HG03045 (cell line): ENCODE results near the gene MAML3.
"Not testable (repeated sequence)": the region's sequence is repeated elsewhere in the genome, so short reads cannot be mapped to it uniquely, and the experiment has no call there.

Experiments
- ATAC-seq: cut with Tn5 transposase; IDR thresholded peaks from one replicate; pipeline ENCODE4 v1.9.1; 2021; ENCODE audit warnings: mild to moderate bottlenecking, moderate library complexity; ENCODE audit not compliant: unreplicated experiment

The MAML3 gene

GRCh38 chr4:139711461-139711860 is 442.5 kb downstream of the MAML3 start:
- ATAC-seq = no peak

GRCh38 chr4:139710073-139710472 is 443.9 kb downstream of the MAML3 start:
- no peak for ATAC-seq

GRCh38 chr4:139709660-139710059 is 444.3 kb downstream of the MAML3 start:
- ATAC-seq = no peak

GRCh38 chr4:139704915-139705485 is 449.0 kb downstream of the MAML3 start:
- no peak for ATAC-seq

DNA sequence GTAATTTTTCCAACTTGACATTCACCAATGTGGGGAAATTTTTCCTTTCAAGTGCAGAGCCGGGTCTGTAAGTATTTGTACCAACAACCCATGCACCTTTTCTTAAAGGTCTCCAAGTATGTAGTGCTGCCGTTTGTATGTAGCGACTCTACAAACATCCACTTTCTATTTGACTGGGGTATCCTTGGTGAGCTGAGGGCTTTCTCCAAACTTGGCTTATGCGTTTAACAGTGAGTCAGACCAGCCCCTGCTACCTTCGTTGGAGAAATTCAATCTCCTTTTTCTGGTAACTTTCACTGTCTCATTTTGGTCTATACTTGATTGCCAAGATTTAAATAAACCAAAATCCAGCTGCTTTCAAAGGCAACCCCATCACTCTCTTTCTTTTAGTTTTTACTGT is 453.4 kb downstream of the MAML3 start:
- ATAC-seq = no peak

- ATAC-seq = not testable (repeated sequence)
Observed at GRCh38 chr4:139698167-139698925, 455.6 kb downstream of the MAML3 start.

DNA sequence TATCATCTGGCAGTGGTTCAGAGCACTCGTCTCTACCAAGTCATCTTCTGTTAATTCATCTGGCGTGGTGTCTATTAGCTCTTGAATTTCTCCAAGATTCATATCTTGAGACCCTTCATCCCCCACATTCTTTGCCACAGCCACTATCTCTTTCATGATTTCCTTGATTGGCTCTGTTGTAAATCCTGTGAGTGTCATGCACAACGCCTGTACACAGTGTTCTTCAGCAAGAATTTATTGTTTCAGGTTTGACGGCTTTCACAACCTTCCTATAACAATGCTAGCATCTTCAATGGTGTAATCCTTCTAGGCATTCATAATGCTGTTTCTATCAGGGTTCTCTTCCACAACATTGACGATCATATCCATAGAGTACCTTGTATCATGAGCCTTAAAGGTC is 457.5 kb downstream of the MAML3 start:
- ATAC-seq = no peak

DNA sequence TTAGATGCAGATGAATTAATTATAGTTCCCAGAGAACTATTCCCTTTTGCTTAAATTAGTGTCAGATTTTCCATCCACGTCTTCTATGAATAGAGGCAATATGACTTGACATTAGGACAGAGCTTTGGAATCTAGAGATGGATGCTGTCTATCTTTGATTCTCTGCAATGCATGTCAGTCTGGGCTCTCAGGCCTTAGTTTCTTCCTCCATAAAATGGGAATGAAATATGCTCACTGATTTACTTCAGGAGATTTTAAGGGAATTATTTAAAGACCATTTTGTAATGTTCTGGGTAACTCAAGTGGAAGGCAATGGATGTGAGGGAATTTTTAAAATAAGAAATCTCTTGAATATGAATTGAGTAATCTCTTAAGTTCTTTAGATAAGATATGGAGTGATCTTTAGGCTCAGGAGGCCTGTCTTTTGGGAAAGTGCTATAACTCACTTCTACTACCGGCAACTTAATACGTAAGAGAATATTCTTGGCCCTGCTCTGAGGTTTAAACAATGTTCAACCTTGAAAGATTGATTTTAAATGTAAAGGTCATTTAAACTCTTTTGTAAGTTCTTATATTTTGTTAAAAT is 459.4 kb downstream of the MAML3 start:
- no peak for ATAC-seq

- ATAC-seq = no peak
Observed at GRCh38 chr4:139692309-139693012, 461.5 kb downstream of the MAML3 start.

DNA sequence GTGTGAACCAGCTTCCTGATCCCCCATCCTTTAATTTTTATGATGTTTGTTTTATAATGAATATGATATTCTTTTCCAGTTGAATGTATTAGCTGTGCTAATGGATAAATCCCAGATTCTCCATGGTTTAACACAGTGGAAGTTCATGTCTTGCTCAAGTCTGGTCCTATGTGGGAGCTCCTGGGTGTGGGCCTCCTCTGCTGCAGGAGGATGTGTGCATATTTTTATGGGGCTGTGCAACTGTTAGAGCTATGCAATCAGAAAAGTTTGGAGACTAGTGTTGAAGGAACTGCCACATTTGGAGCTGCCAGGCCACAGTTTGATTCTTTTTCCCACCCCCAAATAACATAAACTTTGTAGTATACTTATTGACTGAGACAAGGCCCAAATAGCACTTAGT is 463.6 kb downstream of the MAML3 start:
- no peak for ATAC-seq

DNA sequence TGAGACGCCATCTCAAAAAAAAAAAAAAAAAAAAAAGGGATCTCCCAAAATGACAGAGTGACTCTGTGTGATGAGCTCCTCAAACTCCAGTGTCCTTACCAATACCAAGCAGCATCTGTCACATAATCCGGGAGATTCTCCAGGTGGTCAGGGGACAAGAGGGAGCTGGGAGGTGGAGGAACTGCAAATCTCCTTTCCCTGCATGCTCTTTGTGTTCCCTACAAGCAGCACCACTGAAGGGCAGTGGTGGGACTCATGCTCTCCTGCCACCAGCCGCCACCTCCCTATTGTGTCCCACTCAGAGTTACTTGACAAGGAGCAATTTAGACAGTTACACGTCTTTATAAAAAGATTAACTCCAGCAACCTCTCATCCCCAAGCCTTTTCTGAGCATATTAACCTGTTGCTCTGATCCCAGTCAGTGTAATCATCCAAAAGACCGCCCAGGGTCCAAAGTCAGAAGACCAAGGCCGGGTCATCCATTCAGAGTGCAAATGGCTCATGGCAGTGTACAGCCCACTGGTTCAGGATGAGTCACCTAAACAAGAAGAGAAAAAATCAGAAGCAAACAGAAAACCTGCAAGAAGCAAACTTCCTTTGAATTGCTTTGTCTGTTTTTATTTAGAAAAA is 464.8 kb downstream of the MAML3 start:
- no peak for ATAC-seq

DNA sequence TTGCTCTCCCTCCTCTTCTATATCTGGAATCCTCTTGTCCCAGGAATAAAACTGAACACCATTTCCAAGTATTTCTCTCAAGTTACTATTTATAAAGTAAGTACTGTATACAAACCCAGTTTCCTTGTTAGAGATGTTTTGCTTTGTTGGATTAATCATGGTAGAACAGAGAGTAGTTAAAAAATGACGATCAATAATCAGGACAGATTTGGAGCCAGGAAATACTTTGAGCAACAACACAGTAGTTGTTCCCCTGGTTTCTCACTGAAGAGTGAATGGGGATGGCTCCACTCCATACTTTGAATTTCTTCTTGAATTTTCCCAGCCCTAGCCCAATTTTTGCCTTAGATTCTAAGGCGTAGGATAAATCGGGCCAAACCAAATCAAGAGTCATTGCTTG is 467.0 kb downstream of the MAML3 start:
- ATAC-seq = no peak

DNA sequence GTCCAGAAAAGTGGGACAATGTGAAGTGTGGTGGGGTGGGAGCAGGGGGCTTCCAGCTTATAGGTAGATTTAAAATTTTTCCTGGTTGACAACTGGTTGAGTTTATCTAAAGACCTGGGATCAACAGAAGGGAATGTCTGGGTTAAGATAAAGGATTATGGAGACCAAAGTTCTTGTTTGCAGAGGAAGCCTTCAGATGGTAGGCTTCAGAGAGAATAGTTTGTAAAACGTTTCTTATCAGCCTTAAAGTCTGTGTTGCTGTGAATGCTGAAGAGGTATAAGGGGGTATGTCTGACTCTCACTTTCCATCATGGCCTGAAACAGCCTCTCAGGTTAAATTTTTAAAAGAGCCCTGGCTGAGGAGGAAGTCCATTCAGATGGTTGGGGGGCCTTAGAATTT is 467.9 kb downstream of the MAML3 start:
- no peak for ATAC-seq

DNA sequence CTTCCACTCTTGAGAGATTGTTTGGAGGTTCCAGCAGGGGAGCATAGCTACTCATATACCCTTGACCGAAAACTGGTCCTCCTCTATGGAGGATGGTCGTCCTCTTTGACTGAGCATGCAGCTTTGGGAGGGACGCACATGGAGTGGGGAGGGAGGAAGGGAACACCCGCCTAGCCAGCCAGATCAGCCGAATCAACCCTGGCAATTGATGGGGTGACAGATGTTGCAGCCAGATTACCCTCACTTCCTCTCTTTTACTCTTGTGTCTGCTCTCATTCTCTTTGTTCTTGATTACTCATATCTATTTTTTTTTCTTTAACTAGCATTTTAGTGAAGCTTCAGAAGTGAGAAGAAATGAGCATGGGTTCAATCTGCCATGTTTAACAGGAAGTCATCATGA is 468.8 kb downstream of the MAML3 start:
- ATAC-seq = no peak

GRCh38 chr4:139684351-139684750 is 469.6 kb downstream of the MAML3 start:
- no peak for ATAC-seq

GRCh38 chr4:139682741-139683151 is 471.2 kb downstream of the MAML3 start:
- ATAC-seq = no peak

- ATAC-seq = no peak
Observed at GRCh38 chr4:139682309-139682708, 471.7 kb downstream of the MAML3 start.

DNA sequence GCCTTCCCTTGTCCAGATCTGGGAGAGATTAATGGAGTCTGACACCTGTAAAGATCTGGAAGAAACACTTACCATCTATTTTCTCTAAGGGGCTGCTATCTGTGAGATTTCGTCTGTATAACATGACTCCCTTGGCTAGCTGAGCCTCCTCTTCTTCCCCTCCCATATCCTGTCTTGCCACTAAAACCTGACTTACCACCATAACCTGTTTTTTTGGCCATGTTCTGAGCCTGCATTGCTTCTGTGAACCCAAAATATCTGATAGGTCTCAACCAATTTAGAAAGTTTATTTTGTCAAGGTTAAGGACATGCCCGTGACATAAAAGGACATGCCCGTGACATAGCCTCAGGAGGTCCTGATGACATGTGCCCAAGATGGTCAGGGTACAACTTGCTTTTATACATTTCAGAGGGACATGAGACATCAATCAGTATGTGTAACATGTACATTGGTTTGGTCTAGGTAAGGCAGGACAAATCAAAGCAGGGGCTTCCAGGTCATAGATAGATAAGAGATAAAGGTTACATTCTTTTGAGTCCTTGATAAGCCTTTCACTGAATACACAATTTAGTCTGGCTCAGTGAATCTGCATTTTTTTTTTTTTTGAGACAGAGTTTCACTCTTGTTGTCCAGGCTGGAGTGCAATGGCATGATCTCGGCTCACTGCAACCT is 476.9 kb downstream of the MAML3 start:
- ATAC-seq = no peak

DNA sequence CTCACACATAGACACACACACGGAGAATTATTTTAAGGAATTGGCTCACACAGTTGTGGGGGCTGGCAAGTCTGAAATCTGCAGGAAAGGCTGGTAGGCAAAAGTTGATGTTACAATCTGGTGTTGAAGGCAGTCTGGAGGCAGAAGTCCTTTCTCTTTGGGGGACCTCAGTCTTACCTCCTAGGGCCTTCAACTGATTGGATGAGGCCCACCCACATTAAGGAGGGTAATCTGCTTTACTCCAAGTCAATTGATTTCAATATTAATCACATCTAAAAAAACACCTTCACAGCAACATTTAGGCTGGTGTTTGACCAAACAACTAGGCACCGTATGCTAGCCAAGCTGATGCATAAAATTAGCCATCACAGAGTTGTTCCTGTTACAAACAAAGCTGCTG is 477.6 kb downstream of the MAML3 start:
- ATAC-seq = no peak

- ATAC-seq = no peak
Observed at GRCh38 chr4:139675651-139676050, 478.3 kb downstream of the MAML3 start.
